GM19035 (cell line): Measurements from ENCODE around the gene PHPT1.
"Not testable (repeated sequence)": the region's sequence is repeated elsewhere in the genome, so short reads cannot be mapped to it uniquely, and the experiment has no call there.

Experiments
- ATAC-seq: cut with Tn5 transposase; IDR thresholded peaks from one replicate; pipeline ENCODE4 v1.9.1; 2021; ENCODE audit not compliant: unreplicated experiment

PHPT1 gene

GRCh38 chr9:136823136-136824046 is 25.8 kb upstream of the PHPT1 start:
- ATAC-seq, result no peak

GRCh38 chr9:136824496-136825225 is 24.5 kb upstream of the PHPT1 start:
- ATAC-seq, result no peak

- no peak for ATAC-seq
Observed at GRCh38 chr9:136825295-136826187, 23.7 kb upstream of the PHPT1 start.

- no peak for ATAC-seq
Observed at GRCh38 chr9:136826188-136826541, 23.0 kb upstream of the PHPT1 start.

GRCh38 chr9:136826703-136827582 is 22.3 kb upstream of the PHPT1 start:
- ATAC-seq, result no peak

- no peak for ATAC-seq
Observed at GRCh38 chr9:136827794-136828473, 21.3 kb upstream of the PHPT1 start.

- no peak for ATAC-seq
Observed at GRCh38 chr9:136828474-136829140, 20.6 kb upstream of the PHPT1 start.

GRCh38 chr9:136829412-136829811 is 19.8 kb upstream of the PHPT1 start:
- ATAC-seq, result no peak

GRCh38 chr9:136829981-136830885 is 19.0 kb upstream of the PHPT1 start:
- no peak for ATAC-seq

GRCh38 chr9:136831002-136831719 is 18.0 kb upstream of the PHPT1 start:
- no peak for ATAC-seq

- no peak for ATAC-seq
Observed at GRCh38 chr9:136831720-136832104, 17.5 kb upstream of the PHPT1 start.

- ATAC-seq, result no peak
Observed at GRCh38 chr9:136832581-136832980, 16.6 kb upstream of the PHPT1 start.

- ATAC-seq, result not testable (repeated sequence)
Observed at GRCh38 chr9:136833381-136834048, 15.7 kb upstream of the PHPT1 start.

GRCh38 chr9:136835162-136835931 is 13.9 kb upstream of the PHPT1 start:
- ATAC-seq, result no peak

GRCh38 chr9:136835932-136836904 is 13.0 kb upstream of the PHPT1 start:
- ATAC-seq, result no peak
